Measurements from ENCODE around the gene RETREG3. TPM values are rescaled to one million over a fixed set of nuclear protein-coding genes. Genes with fewer than 3 reads are reported as not detected.

The RETREG3 gene
- total and polyA plus RNA-seq, 2 of the 13 experiments (the other 11 are each of a cell fraction or from before 2014, with no cell fraction given): 47.0 to 55.8 TPM

DNA sequence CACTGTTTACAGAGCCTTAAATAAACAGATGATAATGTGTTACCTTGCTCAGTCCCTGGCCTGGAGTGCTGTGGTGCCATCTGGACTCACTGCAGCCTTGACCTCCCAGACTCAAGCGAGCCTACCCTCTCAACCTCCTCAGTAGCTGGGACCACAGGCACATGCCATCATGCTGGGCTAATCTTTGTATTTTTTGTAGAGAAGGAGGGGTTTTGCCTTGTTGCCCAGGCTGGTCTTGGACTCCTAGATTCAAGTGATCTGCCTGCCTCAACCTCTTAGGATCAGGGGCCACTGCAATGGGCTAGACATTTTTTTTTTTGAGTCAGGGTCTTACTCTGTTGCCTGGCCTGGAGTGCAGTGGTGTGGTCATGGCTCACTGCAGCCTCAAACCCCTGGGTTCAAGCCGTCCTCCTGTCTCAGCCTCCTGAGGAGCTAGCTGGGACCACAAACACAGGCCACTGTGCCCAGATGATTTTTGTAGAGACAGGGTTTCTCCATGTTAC is 78.2 kb downstream of the RETREG3 start (continued):
- no peak for TF ChIP-seq SP2 (CRISPR knock-in tag; IDR thresholded peaks at IDR 0.05)
- TF ChIP-seq RAD21 (CRISPR knock-in tag; IDR thresholded peaks at IDR 0.05): no peak
- peak; percentile 97 for TF ChIP-seq MEF2D (CRISPR knock-in tag; IDR thresholded peaks at IDR 0.05)
- no peak for TF ChIP-seq ZNF383 (CRISPR knock-in tag; IDR thresholded peaks at IDR 0.05; ENCODE audit: borderline replicate concordance)
- TF ChIP-seq HMGA1 (CRISPR knock-in tag; conservative IDR thresholded peaks at IDR 0.05): 0 out of 2 replicates have a peak, but pooled peaks have one; percentile 71
- peak; percentile 84 for TF ChIP-seq DMAP1 (CRISPR knock-in tag; IDR thresholded peaks at IDR 0.05)
- TF ChIP-seq NFE2L2 (IDR thresholded peaks at IDR 0.05; ENCODE audit: low read length): no peak
- TF ChIP-seq MYC (CRISPR knock-in tag; IDR thresholded peaks at IDR 0.05; ENCODE audit: borderline replicate concordance): peak; percentile 87
- TF ChIP-seq U2AF1 (optimal IDR thresholded peaks at IDR 0.05; ENCODE audit: low read depth, low read length): no peak
- TF ChIP-seq, protein P1, sequence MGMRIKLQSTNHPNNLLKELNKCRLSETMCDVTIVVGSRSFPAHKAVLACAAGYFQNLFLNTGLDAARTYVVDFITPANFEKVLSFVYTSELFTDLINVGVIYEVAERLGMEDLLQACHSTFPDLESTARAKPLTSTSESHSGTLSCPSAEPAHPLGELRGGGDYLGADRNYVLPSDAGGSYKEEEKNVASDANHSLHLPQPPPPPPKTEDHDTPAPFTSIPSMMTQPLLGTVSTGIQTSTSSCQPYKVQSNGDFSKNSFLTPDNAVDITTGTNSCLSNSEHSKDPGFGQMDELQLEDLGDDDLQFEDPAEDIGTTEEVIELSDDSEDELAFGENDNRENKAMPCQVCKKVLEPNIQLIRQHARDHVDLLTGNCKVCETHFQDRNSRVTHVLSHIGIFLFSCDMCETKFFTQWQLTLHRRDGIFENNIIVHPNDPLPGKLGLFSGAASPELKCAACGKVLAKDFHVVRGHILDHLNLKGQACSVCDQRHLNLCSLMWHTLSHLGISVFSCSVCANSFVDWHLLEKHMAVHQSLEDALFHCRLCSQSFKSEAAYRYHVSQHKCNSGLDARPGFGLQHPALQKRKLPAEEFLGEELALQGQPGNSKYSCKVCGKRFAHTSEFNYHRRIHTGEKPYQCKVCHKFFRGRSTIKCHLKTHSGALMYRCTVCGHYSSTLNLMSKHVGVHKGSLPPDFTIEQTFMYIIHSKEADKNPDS (CRISPR knock-in tag; IDR thresholded peaks at IDR 0.05): no peak
- TF ChIP-seq, protein P2, sequence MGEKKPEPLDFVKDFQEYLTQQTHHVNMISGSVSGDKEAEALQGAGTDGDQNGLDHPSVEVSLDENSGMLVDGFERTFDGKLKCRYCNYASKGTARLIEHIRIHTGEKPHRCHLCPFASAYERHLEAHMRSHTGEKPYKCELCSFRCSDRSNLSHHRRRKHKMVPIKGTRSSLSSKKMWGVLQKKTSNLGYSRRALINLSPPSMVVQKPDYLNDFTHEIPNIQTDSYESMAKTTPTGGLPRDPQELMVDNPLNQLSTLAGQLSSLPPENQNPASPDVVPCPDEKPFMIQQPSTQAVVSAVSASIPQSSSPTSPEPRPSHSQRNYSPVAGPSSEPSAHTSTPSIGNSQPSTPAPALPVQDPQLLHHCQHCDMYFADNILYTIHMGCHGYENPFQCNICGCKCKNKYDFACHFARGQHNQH (CRISPR knock-in tag; IDR thresholded peaks at IDR 0.05): peak; percentile 89
- no peak for TF ChIP-seq NFIB (CRISPR knock-in tag; IDR thresholded peaks at IDR 0.05; ENCODE audit: borderline replicate concordance)
- TF ChIP-seq CENPX (CRISPR knock-in tag; IDR thresholded peaks at IDR 0.05): no peak
- 0 out of 2 replicates have a peak, but pooled peaks have one; percentile 55 for TF ChIP-seq ZNF552 (CRISPR knock-in tag; IDR thresholded peaks at IDR 0.05; ENCODE audit: borderline replicate concordance)
- TF ChIP-seq, protein P3, sequence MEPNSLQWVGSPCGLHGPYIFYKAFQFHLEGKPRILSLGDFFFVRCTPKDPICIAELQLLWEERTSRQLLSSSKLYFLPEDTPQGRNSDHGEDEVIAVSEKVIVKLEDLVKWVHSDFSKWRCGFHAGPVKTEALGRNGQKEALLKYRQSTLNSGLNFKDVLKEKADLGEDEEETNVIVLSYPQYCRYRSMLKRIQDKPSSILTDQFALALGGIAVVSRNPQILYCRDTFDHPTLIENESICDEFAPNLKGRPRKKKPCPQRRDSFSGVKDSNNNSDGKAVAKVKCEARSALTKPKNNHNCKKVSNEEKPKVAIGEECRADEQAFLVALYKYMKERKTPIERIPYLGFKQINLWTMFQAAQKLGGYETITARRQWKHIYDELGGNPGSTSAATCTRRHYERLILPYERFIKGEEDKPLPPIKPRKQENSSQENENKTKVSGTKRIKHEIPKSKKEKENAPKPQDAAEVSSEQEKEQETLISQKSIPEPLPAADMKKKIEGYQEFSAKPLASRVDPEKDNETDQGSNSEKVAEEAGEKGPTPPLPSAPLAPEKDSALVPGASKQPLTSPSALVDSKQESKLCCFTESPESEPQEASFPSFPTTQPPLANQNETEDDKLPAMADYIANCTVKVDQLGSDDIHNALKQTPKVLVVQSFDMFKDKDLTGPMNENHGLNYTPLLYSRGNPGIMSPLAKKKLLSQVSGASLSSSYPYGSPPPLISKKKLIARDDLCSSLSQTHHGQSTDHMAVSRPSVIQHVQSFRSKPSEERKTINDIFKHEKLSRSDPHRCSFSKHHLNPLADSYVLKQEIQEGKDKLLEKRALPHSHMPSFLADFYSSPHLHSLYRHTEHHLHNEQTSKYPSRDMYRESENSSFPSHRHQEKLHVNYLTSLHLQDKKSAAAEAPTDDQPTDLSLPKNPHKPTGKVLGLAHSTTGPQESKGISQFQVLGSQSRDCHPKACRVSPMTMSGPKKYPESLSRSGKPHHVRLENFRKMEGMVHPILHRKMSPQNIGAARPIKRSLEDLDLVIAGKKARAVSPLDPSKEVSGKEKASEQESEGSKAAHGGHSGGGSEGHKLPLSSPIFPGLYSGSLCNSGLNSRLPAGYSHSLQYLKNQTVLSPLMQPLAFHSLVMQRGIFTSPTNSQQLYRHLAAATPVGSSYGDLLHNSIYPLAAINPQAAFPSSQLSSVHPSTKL (CRISPR knock-in tag; IDR thresholded peaks at IDR 0.05): peak; percentile 96
- TF ChIP-seq, protein P4, sequence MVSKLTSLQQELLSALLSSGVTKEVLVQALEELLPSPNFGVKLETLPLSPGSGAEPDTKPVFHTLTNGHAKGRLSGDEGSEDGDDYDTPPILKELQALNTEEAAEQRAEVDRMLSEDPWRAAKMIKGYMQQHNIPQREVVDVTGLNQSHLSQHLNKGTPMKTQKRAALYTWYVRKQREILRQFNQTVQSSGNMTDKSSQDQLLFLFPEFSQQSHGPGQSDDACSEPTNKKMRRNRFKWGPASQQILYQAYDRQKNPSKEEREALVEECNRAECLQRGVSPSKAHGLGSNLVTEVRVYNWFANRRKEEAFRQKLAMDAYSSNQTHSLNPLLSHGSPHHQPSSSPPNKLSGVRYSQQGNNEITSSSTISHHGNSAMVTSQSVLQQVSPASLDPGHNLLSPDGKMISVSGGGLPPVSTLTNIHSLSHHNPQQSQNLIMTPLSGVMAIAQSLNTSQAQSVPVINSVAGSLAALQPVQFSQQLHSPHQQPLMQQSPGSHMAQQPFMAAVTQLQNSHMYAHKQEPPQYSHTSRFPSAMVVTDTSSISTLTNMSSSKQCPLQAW (CRISPR knock-in tag; IDR thresholded peaks at IDR 0.05): peak; percentile 71
- no peak for TF ChIP-seq SOX6 (IDR thresholded peaks at IDR 0.05)
- TF ChIP-seq SOX6 (CRISPR knock-in tag; IDR thresholded peaks at IDR 0.05): peak; percentile 92
- peak; percentile 91 for TF ChIP-seq ZBTB7B (CRISPR knock-in tag; IDR thresholded peaks at IDR 0.05)
- TF ChIP-seq MIER2 (CRISPR knock-in tag; IDR thresholded peaks at IDR 0.05): 0 out of 2 replicates have a peak, but pooled peaks have one; percentile 37
- TF ChIP-seq ZNF558 (CRISPR knock-in tag; IDR thresholded peaks at IDR 0.05; ENCODE audit: borderline replicate concordance): no peak
- no peak for TF ChIP-seq ARNT2 (CRISPR knock-in tag; IDR thresholded peaks at IDR 0.05; ENCODE audit: low read depth)
- TF ChIP-seq, protein P5, sequence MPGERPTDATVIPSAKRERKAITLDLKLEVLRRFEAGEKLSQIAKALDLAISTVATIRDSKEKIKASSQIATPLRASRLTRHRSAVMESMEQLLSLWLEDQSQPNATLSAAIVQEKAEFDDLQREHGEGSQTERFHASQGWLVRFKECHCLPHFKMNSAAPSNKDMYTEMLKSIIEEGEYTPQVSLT (CRISPR knock-in tag; IDR thresholded peaks at IDR 0.05; ENCODE audit: borderline replicate concordance, low read depth): no peak

Data from HepG2 (cell line).